Stimulated activated CD8-positive, alpha-beta memory T cell treated with anti-CD3 and anti-CD28 coated beads, Interleukin-7, amount 100 ng/mL, for 48 hours (primary cell): ENCODE measurements around the gene PLA2G4D.

Experiments
- DNase-seq, 2 donors: peaks; one replicate each; pipeline ENCODE4 v3.0.0-alpha.2; 2020; ENCODE audit warnings: low read depth in 1 of 2; ENCODE audit errors: extremely low read depth in 1 of 2

Gene PLA2G4D

DNA sequence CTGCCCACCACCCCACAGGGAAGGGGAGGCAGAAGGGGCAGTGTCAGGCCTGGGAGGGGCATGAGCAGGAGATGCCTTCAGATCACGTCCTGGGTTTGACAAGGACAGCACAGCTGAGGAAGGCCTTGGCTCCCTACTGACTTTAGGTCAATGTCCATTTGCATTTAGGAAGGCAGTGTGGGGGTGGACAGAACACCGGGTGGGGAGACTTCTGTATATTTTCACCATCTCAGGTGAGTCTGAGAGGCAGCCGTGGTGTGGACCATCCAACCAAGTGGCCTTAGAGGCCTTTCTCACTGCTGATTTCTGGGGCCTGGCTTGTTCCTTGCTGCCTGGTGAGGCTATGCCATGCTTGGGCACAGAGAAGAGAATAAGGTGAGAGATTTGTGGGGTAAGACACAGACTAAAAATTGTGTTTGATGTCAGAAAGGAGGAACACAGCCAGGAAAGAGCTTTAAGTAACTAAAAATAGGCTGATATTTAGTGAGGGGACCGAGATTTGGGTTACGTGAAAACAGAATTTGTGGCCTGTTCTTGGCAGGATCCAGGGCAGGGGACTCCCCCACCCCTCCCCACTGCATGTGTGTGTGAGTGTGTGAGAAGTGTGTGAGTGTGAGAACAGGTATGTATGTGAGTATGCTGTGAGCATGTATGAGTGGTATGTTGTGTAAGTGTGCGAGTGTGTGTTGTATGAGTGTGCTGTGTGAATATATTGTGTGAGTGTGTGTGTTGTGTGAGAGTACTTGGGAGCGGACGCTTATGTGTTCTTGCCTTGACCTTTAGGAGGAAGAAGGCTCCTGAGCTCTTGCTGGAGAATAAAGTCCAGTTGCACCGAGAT is 61.8 kb downstream of the PLA2G4D start:
- no peak for DNase-seq

DNA sequence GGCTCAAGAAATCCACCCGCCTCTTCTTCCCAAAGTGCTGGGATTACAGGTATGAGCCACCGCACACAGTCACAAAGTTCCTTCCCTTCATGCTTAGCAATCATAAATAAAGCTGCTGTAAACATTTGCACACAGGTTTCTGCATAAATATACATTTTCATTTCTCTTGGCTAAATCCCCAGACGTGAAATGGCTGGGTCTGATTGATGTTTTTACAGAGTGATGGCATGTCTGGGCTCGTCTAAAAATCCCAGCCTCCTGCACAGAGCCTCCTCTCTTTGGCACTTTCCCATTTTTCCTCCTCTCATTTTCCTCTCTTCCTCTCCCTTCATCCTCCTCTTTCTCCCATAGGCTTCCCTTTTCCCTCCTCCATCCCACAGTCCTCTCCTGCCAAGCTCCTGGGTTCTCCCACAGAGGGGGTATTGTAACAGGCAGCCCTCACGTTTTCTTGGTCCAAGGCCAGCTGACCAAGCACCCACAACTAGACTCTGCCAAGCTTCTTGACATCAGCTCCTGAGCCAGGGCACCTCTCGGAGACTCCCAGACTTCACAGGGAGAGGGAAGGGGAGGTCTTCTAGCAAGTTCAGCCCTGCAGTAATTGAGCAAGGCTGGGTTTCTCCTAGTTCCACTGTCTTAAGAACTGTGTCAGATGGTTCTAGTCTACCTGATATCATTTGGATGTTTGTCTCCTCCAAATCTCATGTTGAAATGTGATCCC is 63.0 kb downstream of the PLA2G4D start:
- no peak for DNase-seq

DNA sequence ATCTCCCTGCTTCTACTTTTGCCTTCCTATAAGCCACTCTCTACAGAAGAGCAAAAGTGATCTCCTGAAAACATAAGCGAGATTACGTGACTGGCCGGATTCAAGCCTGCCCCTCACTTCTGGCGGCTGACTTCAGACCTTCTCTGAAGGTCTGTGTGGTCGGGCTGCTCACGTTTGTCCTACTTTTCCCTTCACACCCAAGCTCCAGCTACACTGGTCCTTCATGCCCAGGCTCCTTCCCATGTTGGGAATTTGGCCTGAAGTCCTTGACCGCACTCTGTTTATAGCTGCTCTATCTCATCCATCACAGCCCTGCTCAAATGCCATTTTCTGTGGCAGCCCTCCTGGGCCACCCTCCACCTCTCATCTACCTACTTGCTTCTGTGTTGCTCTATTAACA is 66.8 kb downstream of the PLA2G4D start:
- no peak for DNase-seq

DNA sequence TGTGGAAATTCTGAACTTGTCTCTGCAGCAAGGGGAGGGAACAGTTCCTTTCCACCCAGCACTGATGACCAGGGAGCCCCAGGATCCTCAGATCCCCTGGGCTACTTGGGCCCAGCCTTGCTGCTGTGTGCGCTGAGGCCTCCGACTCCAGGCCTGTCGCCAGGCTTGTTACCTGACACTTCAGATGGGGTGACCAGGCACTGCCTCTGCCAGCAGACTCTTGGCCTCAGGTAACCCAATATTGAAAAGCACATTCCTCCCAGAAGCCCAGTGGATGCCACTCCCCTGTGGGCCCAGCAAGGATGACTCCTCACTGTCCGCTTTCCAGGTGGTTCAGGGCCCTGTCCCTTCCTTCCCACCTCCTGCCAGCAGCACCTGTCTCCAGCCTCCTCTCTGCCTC is 70.1 kb downstream of the PLA2G4D start:
- DNase-seq = no peak

DNA sequence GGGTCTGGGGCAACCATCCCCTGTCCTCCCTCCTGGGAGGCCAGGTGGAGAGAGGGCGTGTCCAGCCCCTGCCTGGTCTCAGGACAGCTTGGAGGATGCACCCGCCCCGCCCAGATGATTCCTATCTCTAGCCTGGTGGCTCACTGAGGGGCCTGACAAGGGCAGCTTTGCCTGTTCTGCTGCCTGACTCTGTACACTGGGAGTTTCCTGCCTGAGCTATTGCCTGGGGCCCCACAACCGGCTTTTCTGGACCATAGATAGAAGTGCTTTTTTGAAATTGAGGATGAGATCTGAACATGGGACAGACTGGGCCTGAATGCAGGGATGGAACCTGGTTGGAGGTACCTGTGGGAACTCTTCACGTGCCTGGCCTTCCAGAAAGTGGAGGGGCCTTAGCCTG is 72.8 kb downstream of the PLA2G4D start:
- DNase-seq = no peak

DNA sequence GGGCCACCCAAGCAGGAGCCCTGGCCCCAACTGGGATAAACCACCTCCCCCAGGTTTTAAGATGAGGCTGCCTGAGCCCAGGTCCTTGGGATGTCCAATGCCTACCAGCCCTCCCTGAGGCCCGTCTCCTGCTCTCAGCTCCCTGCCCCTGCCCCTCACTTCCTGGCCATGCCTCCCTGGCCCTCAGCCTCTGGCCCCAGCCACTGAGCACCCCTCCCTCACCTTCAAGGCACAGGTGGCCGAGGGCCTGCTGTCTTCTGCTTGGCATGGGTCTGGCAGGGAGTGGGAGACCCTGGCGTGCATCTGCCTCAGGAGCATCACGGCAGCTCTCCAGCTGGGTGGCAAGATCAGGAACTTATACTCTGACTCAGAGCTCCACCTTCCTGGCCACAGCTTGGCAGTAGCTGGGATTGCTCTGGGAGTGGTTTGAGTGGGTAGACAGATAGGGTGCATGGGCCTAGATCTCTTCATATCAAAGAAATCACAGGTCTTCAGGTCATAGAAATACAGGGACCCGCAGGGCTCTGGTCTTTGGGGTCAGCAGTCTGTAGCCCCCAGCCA is 73.6 kb downstream of the PLA2G4D start, which contains the start of gene PLA2G4E:
PLA2G4E (minus strand) TSS at position 330 of the 561 bp plus-strand sequence; CDS start at position 318, 12 bp downstream.
- no peak for DNase-seq

DNA sequence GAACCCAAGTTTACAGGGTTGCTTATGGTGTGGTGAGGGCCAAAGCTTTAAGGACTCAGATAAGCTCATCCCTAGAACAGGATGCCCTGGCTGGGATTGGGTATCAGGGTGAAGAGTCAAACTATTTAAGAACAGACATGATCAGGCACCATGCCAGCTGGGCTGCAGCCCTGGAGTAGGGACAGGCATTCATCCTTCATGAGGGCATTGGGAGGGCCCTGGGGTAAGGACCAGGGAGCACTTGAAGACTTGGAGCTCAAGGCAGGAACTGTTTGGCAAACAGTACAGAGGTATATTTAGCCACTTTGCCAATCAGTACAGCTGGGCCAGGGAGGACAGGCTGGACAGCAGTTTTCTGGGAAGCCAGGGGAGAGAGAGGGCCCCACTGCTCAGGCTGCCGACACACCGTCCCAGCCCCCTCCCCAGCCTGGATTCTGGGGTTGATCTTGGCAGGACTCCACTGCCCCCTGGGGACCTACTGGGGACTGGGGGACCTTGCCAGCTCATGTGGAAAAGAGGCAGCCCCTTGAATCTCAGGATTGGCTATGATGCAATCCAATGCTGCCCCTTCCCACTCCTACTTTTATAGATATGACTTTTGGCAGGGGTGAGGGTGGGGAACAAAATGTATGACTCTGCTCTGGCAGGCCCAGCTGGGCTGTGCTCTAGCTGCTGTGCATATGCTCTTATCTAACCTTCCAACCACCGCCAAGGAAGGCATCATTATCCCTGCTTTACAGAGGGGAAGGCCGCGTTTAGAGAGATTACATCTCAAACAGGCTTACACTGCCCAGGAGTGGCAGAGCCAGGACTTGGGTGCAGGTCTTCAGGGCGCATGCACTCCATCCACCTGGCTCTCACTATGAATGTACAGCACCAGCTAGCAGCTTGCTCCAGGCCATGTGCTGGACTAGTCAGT is 75.8 kb downstream of the PLA2G4D start:
- no peak for DNase-seq
